ENCODE results near the gene FBXO47.

Gene FBXO47

GRCh38 chr17:38920374-38921291, 46.6 kb downstream of the FBXO47 start:
- DNase-seq (ENCODE audit: low read depth) = no peak
- H3K4me3 ChIP-seq (ENCODE audit: low read depth, low read length) = no peak overlapping the region
- no peak for TF ChIP-seq CTCF (IDR thresholded peaks at IDR 0.05; ENCODE audit: low read depth, low read length, missing control alignments)

- no peak for TF ChIP-seq CTCF (IDR thresholded peaks at IDR 0.05; ENCODE audit: low read depth, low read length, missing control alignments)
- H3K4me3 ChIP-seq (ENCODE audit: low read depth, low read length) = no peak overlapping the region
- DNase-seq (ENCODE audit: low read depth) = no peak
Measured at GRCh38 chr17:38919316-38920078, 47.7 kb downstream of the FBXO47 start.

GRCh38 chr17:38918916-38919315, 48.3 kb downstream of the FBXO47 start:
- no peak for DNase-seq (ENCODE audit: low read depth)
- no peak overlapping the region for H3K4me3 ChIP-seq (ENCODE audit: low read depth, low read length)
- TF ChIP-seq CTCF (IDR thresholded peaks at IDR 0.05; ENCODE audit: low read depth, low read length, missing control alignments) = no peak

- no peak for DNase-seq (ENCODE audit: low read depth)
- no peak overlapping the region for H3K4me3 ChIP-seq (ENCODE audit: low read depth, low read length)
- no peak for TF ChIP-seq CTCF (IDR thresholded peaks at IDR 0.05; ENCODE audit: low read depth, low read length, missing control alignments)
Measured at GRCh38 chr17:38918129-38918913, 48.9 kb downstream of the FBXO47 start.

- TF ChIP-seq CTCF (IDR thresholded peaks at IDR 0.05; ENCODE audit: low read depth, low read length, missing control alignments) = no peak
- DNase-seq (ENCODE audit: low read depth) = no peak
- H3K4me3 ChIP-seq (ENCODE audit: low read depth, low read length) = no peak overlapping the region
Measured at GRCh38 chr17:38917259-38917658, 49.9 kb downstream of the FBXO47 start.

- no peak for DNase-seq (ENCODE audit: low read depth)
- no peak for TF ChIP-seq CTCF (IDR thresholded peaks at IDR 0.05; ENCODE audit: low read depth, low read length, missing control alignments)
Measured at GRCh38 chr17:38916771-38917170, 50.4 kb downstream of the FBXO47 start.

More at GRCh38 chr17:38916771-38917170, 50.4 kb downstream of the FBXO47 start:
- no peak overlapping the region for H3K4me3 ChIP-seq (ENCODE audit: low read depth, low read length)

All from GM12864 (cell line).